Esophagus (tissue), 2 donors: ENCODE measurements around the gene BICRA. TPM values are rescaled to one million over a fixed set of nuclear protein-coding genes. Genes with fewer than 3 reads are reported as not detected.
A peak's percentile ranks its signal among the peaks of the same experiment; 100 is the strongest.

Experiments
- H3K27ac ChIP-seq, 2 donors: one replicate each; pipeline ENCODE4 v1.5.1; 2013; ENCODE audit warnings: low read depth in 2 of 2, mild to moderate bottlenecking in 2 of 2, inconsistent platforms in 1 of 2, low read length in 1 of 2, moderate library complexity in 1 of 2
- H3K27me3 ChIP-seq, 2 donors: one replicate each; pipeline ENCODE4 v1.6.1; 2013; ENCODE audit warnings: low read length in 2 of 2, control low read depth in 1 of 2, mild to moderate bottlenecking in 1 of 2; ENCODE audit not compliant: insufficient read depth in 2 of 2, control insufficient read depth in 1 of 2
- H3K36me3 ChIP-seq, 2 donors: one replicate each; pipeline ENCODE4 v1.6.1; 2013; ENCODE audit warnings: low read length in 1 of 2; ENCODE audit not compliant: control insufficient read depth in 2 of 2, insufficient read depth in 2 of 2
- H3K4me1 ChIP-seq, 2 donors: one replicate each; pipeline ENCODE4 v1.6.1; 2013; ENCODE audit warnings: low read length in 1 of 2; ENCODE audit not compliant: control insufficient read depth in 2 of 2, insufficient read depth in 2 of 2
- H3K4me3 ChIP-seq, 2 donors: one replicate each; pipeline ENCODE4 v1.5.1; 2013; ENCODE audit warnings: low read length in 2 of 2, mild to moderate bottlenecking in 2 of 2, low read depth in 1 of 2, moderate library complexity in 1 of 2
- H3K9me3 ChIP-seq, 2 donors: one replicate each; pipeline ENCODE4 v1.6.1; 2013; ENCODE audit warnings: mild to moderate bottlenecking in 2 of 2, low read depth in 1 of 2, low read length in 1 of 2, moderate library complexity in 1 of 2; ENCODE audit not compliant: control insufficient read depth in 2 of 2, insufficient read depth in 1 of 2
- WGBS, 2 donors: extraction: QIAGEN DNeasy Blood & Tissue Kit; methylation state at CpG; one replicate each; pipeline ENCODE4 v1.1.7; 2013; 5-methylcytosine and 5-hydroxymethylcytosine counted together
- polyA plus RNA-seq, 2 donors: library from polyadenylated mRNA; stranded (reverse); fragments of 200-250 nt; gene quantifications; one replicate each; pipeline ENCODE4 v1.2.3, GENCODE V29; 2013
- donor health status: healthy with polysubstance abuse.
- donor health status: Bipolar disorder and iron deficiency.

The BICRA gene
- 1 to 10 TPM; 4.0 to 8.5 TPM for polyA plus RNA-seq

- Histone ChIP-seq H3K4me1 (no peaks in the 10 kb centered on the region), H3K27ac (peak within 1 kb of the TSS; percentile 95), H3K36me3 (no peaks in the 10 kb centered on the region), H3K9me3 (no peaks in the 10 kb centered on the region), H3K4me3 (peak within 1 kb of the TSS; percentile 89 to 90), H3K27me3 (no peaks in the 10 kb centered on the region)
- WGBS, 2 donors: 0 to 1% methylated on average over 32 to 90 of the region's 94 CpGs
These were observed at the start of gene BICRA for GRCh38 chr19:47608969-47609905. BICRA (plus strand) TSS chr19:47609134; CDS start chr19:47673575, 64,441 bp downstream.

GRCh38 chr19:47560999-47561398, 47.9 kb upstream of the BICRA start:
- no peak overlapping the region for H3K4me3 ChIP-seq
- H3K36me3 ChIP-seq: no peaks in the 10 kb centered on the region
- no peak overlapping the region for H3K27ac ChIP-seq
- 67 to 70% methylated on average over 2 of the region's 2 CpGs for WGBS, 2 donors
- H3K4me1 ChIP-seq: no peaks in the 10 kb centered on the region
- no peaks in the 10 kb centered on the region for H3K9me3 ChIP-seq
- H3K27me3 ChIP-seq: no peaks in the 10 kb centered on the region

- H3K27me3 ChIP-seq: no peaks in the 10 kb centered on the region
- no peak overlapping the region for H3K27ac ChIP-seq
- H3K4me3 ChIP-seq: no peak overlapping the region
- H3K9me3 ChIP-seq: no peaks in the 10 kb centered on the region
- H3K4me1 ChIP-seq: no peaks in the 10 kb centered on the region
- whole genome bisulfite sequencing, 2 donors: 87 to 91% methylated on average over 7 of the region's 7 CpGs
- no peaks in the 10 kb centered on the region for H3K36me3 ChIP-seq
These were observed 47.4 kb upstream of the BICRA start for GRCh38 chr19:47561440-47562057.

GRCh38 chr19:47564081-47564480, 44.9 kb upstream of the BICRA start:
- Histone ChIP-seq H3K27me3 (no peaks in the 10 kb centered on the region), H3K4me3 (no peak overlapping the region), H3K9me3 (no peaks in the 10 kb centered on the region), H3K27ac (no peak overlapping the region), H3K36me3 (no peaks in the 10 kb centered on the region), H3K4me1 (no peaks in the 10 kb centered on the region)
- WGBS, 2 donors: 73 to 83% methylated on average over 3 of the region's 3 CpGs

GRCh38 chr19:47569331-47569730, 39.6 kb upstream of the BICRA start:
- H3K9me3 ChIP-seq: no peaks in the 10 kb centered on the region
- no peak overlapping the region for H3K4me3 ChIP-seq
- no peaks in the 10 kb centered on the region for H3K27me3 ChIP-seq
- no peak overlapping the region for H3K27ac ChIP-seq
- WGBS, 2 donors: 84 to 88% methylated on average over 9 of the region's 9 CpGs
- H3K4me1 ChIP-seq: peaks cover 3 to 5% of the 10 kb centered on the region in 2 donors
- no peaks in the 10 kb centered on the region for H3K36me3 ChIP-seq

- peaks cover 3 to 5% of the 10 kb centered on the region in 2 donors for H3K4me1 ChIP-seq
- no peak overlapping the region for H3K27ac ChIP-seq
- H3K36me3 ChIP-seq: no peaks in the 10 kb centered on the region
- no peaks in the 10 kb centered on the region for H3K27me3 ChIP-seq
- peak overlapping the region in 1 of 2 donors; percentile 32 for H3K4me3 ChIP-seq
- 65 to 72% methylated on average over 19 to 22 of the region's 22 CpGs for WGBS, 2 donors
- no peaks in the 10 kb centered on the region for H3K9me3 ChIP-seq
These were observed 36.3 kb upstream of the BICRA start for GRCh38 chr19:47572635-47573034.

- Histone ChIP-seq H3K36me3 (no peaks in the 10 kb centered on the region), H3K4me1 (peaks cover 3 to 5% of the 10 kb centered on the region in 2 donors), H3K9me3 (no peaks in the 10 kb centered on the region), H3K4me3 (peak within 1 kb of the TSS in 1 of 2 donors; percentile 32), H3K27me3 (no peaks in the 10 kb centered on the region), H3K27ac (no peak within 1 kb of the TSS)
- WGBS, 2 donors: 21 to 29% methylated on average over 87 to 89 of the region's 89 CpGs
These were observed 35.6 kb upstream of the BICRA start, which contains the start of gene ZNF541 for GRCh38 chr19:47573071-47574026. ZNF541 (minus strand) TSS chr19:47573148; CDS start chr19:47555856, 17,292 bp downstream.

GRCh38 chr19:47580397-47580796, 28.5 kb upstream of the BICRA start:
- Histone ChIP-seq H3K27me3 (no peaks in the 10 kb centered on the region), H3K9me3 (no peaks in the 10 kb centered on the region), H3K36me3 (no peaks in the 10 kb centered on the region), H3K27ac (no peak overlapping the region), H3K4me3 (no peak overlapping the region), H3K4me1 (peaks cover 2 to 4% of the 10 kb centered on the region in 2 donors)
- WGBS, 2 donors: 90 to 94% methylated on average over 3 of the region's 3 CpGs
